GM04503 (cell line): ENCODE measurements around the gene UBAP1L.
"Not testable (repeated sequence)": the region's sequence is repeated elsewhere in the genome, so short reads cannot be mapped to it uniquely, and the experiment has no call there.

Source experiments
- DNase-seq: peaks from one replicate; pipeline ENCODE4 v3.0.0-alpha.2; 2012; ENCODE audit warnings: low read depth

Gene UBAP1L

GRCh38 chr15:65062726-65063125 is 52.3 kb downstream of the UBAP1L start:
- DNase-seq, result no peak

GRCh38 chr15:65062061-65062460 is 52.9 kb downstream of the UBAP1L start:
- DNase-seq, result no peak

DNA sequence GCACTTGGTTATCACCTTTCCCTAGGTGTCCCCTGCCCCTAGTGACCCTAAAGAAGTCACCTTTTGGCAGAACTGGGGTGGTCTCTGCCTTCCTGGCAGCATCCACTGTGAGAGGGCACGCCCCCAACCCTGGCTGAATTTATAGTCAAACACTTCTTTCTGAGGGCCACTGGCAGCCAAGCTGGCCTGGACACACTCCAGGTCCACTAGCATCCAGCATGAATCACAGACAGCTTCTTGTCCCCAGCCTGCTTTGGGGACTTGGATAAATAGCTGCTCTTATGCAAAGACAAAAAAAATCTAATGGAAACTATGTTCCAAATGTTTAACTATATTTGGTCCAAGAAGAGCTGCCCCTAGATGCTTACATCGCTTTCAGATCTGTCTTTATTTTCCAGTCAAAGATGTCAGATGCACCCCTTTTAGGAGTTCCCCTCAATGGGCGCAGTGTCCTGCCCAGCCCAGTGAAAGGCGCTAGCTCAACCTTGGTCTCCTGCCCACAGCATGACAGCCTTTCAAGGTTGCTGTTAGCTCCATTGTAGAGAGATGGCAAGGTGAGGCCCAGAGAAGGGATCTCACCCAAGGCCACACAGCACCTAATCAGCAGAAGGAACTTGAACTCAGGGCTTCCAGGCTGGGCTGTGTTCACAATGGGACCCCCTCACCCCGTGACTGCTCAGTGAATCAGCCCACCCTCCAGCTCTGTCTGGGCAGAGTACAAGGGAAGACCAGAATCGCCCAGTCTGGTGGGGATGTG is 54.2 kb downstream of the UBAP1L start:
- no peak for DNase-seq

GRCh38 chr15:65059931-65060596 is 54.9 kb downstream of the UBAP1L start:
- DNase-seq, result no peak

- no peak for DNase-seq
These were observed 55.6 kb downstream of the UBAP1L start for GRCh38 chr15:65059369-65059750.

GRCh38 chr15:65058394-65059368 is 56.3 kb downstream of the UBAP1L start:
- no peak for DNase-seq

DNA sequence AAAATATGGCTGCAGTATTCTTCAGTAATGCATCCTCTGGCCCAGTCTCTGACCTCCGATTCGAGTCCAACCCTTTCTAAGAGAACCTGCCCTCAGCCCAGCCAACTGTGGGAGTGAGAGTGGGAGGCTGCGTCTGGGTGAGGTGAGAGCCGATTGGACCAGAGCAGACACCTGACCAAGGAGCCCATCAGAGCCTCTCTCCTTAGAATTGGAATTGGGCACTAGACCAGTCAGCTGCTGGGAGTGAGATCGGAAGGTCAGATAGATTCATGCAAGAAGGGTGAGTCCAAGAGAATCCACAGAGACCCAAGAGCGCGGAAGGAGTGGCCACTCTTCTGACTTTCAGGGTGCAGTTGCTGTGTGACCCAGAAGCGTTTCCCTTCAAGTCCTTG is 57.5 kb downstream of the UBAP1L start:
- DNase-seq, result no peak

- DNase-seq, result no peak
These were observed 58.0 kb downstream of the UBAP1L start for GRCh38 chr15:65056868-65057548.

GRCh38 chr15:65056106-65056505 is 58.9 kb downstream of the UBAP1L start:
- DNase-seq, result no peak

GRCh38 chr15:65055201-65055870 is 59.7 kb downstream of the UBAP1L start:
- DNase-seq, result no peak

GRCh38 chr15:65054333-65055200 is 60.4 kb downstream of the UBAP1L start:
- DNase-seq, result no peak

- no peak for DNase-seq
These were observed 62.0 kb downstream of the UBAP1L start for GRCh38 chr15:65052956-65053355.

DNA sequence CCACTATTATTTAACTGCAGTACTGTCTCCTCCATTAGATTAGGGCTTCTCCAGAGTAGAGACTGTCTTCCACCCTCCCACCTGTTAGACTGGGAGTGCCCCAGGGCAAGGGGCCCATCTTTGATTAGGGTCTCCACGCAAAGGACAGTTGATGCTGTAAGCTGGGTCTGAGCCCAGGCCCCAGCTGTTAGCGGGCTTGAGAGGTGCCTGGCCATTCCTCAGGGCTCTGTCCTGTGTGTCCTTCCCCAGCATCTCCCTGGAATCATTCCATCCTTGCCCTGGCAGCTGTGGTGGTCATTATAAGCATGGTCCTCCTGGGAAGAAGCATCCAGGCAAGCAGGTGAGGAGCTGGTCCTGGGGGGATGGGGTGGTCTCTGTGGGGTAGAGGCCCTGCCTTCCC is 63.7 kb downstream of the UBAP1L start:
- DNase-seq, result no peak

- no peak for DNase-seq
These were observed 64.7 kb downstream of the UBAP1L start for GRCh38 chr15:65050270-65050669.

GRCh38 chr15:65049418-65049840 is 65.6 kb downstream of the UBAP1L start:
- DNase-seq, result peak; percentile 64

GRCh38 chr15:65048241-65048640 is 66.8 kb downstream of the UBAP1L start:
- no peak for DNase-seq

GRCh38 chr15:65044724-65045481 is 70.1 kb downstream of the UBAP1L start, which contains the start of gene SLC51B:
Gene SLC51B (plus strand): TSS chr15:65045387. CDS start chr15:65050005, 4,618 bp downstream.
- no peak for DNase-seq

GRCh38 chr15:65044218-65044617 is 70.8 kb downstream of the UBAP1L start:
- DNase-seq, result not testable (repeated sequence)

DNA sequence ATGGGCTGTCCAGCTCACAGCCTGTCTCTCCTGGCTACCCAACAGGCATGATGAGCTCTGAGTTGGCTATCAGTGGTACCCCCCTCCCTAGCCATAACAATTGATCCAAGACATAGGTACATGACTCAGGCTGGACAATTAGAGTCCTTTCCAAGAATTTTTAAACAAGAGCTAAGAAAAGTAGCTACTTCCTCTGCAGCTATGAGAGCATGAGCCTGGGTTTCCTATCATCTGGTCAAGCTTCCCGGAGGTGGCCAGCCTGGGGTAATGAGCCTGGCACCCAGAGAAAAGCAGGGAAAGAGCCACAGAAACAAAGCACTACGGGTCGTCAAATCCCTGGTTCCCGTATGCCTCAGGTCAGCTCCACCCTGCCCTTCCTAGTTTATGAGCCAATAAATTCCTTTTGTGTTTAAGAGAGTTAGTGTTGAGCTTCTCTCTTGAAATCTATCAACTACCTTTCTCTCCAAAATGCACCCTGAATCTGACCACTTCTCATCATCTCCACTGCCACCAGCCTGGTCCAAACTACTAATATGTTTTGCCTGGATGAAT is 72.1 kb downstream of the UBAP1L start:
- DNase-seq, result no peak
